Measurements from ENCODE around the gene SMPD2.

The SMPD2 gene

DNA sequence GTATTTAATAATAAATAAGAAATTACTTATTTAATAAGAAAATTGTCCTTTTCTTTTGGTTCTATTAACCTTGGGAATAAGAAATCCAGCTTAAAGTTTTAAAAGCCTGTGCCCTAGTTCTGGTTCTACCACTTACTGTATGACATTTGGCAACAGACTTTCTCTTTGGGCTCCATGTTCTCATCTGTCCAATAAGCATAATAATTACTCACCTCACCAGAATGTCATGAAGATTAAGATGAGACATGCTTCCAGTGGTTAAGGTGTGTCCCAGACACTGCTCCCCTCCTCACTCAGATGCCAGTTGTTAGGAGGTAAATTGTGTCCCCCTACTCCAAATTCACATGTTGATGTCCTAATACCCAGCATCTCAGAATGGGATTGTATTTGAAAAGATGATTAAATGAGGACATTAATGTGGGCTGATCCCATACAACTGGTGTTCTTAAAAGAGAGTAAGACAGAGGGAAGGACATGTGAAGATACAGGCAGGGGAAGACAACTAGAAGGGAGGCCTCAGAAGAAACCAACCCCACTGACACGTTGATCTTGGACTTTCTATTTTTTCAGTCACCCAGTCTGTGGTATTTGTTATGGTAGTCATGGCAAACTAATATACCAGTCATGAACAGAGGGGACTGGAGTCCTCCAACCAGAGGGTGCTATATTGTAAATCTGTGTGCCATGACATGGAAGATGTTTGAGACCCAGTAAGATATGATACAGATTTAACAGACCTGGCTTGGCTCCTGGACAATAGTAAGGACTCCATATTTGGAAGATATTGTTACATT is 21.4 kb downstream of the SMPD2 start:
- no peak for DNase-seq

DNA sequence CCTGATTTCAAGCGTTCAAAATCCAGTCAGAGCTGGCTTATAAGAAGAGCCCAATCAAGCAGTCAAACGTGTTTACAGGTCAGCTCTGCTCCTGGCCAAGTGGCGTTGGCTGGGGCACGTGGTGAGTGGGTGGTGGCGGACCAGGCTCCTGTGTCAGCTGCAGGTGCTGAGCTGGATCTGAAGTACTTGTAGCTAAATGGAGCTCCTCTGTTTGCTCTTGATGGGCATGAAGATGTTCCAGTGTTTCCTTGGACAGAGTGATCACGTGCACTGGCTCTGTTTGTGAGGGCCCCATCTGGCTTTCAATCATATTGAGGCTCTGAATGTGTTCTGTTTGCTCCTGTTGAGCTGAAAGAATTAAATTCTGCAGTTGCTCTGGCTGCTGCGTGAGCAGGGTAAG is 25.2 kb downstream of the SMPD2 start:
- no peak for DNase-seq

DNA sequence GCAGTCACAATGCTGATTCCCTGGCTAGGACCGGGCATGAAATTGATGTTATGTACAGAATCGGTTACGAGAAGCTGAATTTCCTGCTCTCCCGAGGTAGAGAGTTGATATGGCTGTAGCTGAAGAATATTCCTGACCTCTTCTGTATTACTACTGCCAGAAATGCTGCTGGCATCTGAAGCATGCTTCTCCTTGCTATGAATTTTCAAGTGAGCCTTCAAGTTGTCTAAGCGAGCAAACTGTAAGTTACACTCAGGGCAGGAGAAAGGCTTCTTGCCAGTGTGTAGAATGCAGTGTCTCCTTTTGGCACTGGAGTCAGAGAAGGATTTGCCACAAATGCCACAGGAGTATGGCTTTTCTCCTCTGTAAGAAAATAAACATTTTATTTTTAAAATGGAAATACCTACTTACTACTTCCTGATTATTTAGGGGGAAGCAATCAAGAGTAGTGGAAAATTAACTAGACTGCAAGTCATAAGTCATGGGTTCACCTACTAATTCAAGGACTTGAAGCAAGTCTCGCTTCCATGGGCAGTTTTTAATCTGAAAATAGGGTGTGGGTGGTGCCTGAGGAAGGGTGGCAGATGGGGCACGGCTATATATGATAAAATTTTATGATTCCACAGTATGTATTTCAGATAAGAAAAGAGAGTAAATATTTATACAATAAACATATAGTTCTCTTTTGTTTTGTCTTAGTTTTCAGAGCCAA is 25.8 kb downstream of the SMPD2 start:
- no peak for DNase-seq

- no peak for DNase-seq
These were observed 27.2 kb downstream of the SMPD2 start for GRCh38 chr6:109467696-109468095.

DNA sequence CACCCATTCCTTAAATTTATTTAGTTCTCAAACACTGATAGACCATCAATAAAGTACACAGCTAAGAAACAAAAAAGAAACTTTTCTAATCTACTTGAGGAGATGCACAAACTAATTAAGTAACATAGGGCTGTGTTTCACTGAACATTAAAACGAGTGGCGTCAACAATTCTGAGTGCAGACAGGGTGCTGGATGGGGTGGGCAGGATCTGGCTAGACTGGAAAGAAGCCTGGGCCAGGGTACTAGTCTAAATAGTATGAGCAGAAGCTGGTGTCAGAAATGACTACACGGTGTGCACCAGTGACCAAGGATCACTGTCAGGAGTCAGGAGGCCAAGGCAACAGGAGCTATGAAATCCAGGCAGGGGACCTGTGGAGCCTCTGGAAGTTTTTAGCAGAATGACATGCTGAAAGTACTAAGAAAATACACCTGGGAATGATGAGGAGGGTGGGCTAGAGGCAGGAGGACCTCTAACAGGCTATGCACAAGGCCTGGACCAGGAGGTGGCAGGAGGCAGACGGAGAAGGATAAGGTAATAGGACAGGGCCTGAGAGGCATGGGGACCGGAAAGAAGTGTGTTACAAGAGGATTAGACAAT is 29.2 kb downstream of the SMPD2 start:
- DNase-seq: no peak

- DNase-seq: no peak
These were observed 30.7 kb downstream of the SMPD2 start for GRCh38 chr6:109471105-109471810.

DNA sequence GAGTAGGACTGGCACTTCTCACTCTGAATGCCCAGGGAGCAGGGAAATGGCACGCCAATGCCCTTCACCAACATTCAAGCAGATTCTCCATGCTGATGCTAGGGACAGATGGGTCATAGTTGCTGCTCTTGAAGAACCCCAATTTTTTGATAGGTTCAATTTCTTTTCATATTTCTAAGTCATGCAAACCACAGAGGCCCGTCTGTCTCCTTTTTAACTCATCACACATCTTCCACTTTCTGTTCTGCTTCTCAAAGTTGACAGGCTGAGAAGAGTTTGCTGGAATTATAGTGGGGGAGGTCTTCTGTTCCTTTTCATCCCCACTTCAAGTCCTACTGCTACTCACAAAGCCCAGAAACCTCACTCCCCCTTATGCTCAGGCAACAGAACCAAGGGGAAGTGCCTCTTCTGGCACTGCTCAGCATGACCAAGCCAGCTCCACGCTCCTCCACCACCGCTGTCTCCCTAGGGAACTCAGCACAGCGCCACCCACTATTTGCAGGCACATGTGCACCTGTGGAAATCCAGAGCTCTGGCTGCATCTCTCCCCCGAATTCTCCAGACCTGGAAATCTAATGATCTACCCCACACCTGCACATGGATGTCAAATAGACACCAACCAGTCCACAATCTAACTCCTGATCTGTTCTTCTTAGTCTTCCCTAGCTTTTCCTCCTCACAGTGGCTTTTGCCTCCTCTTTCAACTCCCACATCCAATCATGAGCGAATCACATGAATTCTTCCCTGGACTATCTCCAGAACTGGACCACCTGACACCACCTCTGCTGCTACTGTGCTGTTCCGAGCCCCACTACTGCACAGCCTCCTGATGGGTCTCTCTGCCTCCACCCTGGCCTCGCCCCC is 31.8 kb downstream of the SMPD2 start:
- DNase-seq: no peak

GRCh38 chr6:109473120-109473519 is 32.6 kb downstream of the SMPD2 start:
- no peak for DNase-seq

DNA sequence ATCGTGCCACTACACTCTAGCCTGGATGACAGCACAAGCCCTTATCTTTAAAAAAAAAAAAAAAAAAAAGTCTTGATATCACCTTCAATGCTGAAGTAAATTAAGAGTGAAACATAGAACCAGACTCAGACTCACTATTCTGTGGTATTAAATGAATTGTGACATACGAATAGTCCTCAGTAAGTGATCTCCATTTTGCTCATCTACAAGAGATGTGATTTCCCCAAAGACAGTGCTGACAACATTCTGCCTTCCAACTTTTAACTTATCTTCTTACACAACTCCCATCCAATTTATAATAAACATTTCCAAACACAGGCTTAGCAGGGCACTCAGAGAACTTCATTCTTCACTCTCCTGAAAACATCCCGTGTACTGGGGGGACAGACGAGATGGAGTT is 34.5 kb downstream of the SMPD2 start:
- DNase-seq: no peak

DNA sequence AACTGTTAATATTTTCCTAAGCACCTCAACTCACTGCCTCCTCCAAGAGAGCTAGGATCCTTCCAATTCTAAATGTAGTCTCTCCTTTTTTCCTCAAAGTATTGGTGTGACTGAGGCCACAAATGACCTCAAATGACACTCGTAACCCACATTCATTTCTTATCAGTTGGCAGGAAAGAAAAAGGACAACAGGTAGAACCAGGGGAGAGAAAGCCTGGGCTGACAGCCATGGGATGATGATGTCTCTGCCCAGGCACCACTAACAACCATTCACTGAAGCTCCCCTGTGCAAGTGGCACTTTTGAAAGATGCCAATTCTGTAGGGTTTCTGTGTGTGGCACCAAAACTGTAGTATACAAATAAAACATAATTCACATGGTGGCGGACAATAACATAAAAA is 35.1 kb downstream of the SMPD2 start:
- DNase-seq: no peak

DNA sequence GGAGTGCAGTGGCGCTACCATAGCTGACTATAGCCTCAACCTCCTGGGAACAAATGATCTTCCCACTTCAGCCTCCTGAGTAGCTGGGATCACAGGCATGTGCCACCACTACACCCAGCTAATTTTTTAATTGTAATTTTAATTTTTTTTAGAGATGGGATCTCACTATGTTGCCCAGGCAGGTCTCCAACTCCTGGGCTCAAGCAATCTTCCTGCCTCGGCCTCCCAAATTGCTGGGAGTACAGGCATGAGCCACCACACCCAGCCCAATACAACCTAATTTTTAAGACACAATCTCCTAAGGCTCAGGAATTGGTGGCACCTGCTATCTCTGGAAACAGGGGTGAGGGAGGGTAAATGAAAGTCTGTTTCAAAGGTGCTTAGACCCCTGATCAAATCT is 36.7 kb downstream of the SMPD2 start:
- DNase-seq: no peak

- DNase-seq: no peak
These were observed 37.2 kb downstream of the SMPD2 start for GRCh38 chr6:109477725-109478124.

DNA sequence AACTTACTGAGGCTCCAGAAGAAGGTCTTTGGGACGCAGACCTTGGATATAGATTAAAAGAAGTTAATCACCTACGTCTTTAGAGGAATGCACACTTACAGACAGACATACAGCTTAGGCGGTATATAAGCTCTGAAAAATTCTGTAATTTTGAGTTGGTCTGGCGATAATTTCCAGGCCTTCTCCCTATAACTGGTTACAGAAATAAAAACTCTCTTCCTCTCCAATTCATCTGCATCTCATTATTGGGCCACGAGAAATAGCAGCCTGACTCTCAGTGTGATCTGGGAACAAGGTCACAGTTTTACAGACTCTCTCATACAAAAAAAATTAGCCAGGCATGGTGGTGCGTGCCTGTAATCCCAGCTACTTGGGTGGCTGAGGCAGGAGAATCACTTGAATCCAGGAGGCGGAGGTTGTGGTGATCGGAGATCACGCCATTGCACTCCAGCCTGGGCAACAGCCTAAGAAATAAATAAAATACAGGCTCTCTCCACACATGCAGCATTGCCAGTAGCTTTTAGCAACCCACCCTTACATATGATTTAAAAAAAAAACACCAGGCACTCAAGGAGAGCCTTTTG is 37.8 kb downstream of the SMPD2 start:
- DNase-seq: no peak

DNA sequence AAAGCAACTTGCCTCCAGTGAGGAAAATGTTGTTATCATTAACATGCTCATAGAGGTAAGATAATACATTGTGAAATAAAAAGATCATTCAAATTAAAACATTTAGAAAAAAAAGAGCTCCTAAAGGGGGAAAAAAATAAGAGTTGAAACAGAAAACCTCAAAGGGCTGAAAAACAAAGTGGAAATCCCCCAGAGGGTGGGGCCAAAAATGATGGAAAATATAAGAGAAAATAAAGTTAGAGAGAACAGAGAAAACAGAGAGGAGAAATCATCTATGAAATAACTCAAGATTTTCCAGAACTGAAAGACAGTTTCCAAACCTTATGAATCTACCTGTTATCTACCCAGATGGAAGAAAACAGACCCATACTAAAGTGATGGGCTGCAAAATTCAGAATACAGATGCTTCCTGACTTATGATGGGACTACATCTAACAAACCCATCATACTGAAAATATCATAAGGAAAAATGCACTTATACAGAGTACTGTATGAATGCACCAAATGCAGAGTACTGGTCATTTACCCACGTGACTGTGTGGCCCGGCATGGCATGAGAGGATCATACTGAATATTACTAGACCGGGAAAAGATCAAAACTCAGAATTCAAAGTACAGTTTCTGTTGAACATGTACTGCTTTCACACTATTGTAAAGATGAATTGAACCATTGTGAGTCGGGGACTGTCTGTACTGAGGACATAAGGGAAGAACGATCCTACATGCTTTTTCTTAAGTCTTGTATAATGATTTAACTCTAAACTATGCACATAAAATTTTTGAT is 38.5 kb downstream of the SMPD2 start:
- no peak for DNase-seq

DNA sequence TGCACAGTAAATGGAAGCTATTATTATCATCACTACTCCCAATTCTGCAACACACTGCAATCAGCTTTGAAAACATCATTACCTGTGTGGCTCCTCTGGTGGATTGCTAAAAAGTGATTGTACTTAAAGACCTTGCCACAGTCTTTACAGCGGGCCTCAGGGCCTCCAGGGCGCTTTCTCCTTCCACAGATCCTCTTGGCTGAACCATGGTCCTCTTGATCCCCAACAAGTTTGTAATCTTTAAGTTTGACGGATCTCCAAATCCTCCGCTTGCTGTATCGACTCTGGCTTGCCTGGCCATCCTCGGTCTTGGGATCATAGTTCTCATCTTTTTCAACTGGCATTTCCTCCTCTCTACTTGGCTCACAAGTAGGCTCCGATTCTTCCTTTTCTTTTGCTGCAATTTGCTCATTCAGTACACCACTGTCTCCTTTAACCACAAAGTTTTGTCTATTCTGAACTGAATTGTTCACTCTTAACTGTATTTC is 40.5 kb downstream of the SMPD2 start:
- DNase-seq: no peak

- peak; percentile 94 to 98 (median 97) for DNase-seq
These were observed 42.6 kb downstream of the SMPD2 start, which contains the start of gene ZBTB24 for GRCh38 chr6:109482905-109483734. Gene ZBTB24 (minus strand): TSS chr6:109483219. CDS start chr6:109482026, 1,193 bp downstream.

DNA sequence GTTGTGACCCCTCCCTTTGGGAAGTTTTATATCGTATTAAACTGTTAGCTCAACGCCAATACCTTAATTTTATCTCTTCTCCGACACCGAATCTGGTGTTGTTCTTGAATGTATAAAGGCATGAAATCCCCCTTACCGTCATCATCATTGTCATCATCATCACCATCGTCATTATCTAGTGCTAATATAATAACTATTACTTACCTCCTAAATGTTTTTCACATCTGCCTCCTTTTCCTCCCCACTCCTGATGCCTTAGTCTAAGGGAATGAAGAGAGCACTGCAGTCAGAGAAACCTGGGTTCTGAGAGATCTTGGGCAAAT is 43.2 kb downstream of the SMPD2 start:
- DNase-seq: peak in 1 of 3 donors; percentile 63

GRCh38 chr6:109484122-109484521 is 43.6 kb downstream of the SMPD2 start:
- no peak for DNase-seq

- no peak for DNase-seq
These were observed 44.9 kb downstream of the SMPD2 start for GRCh38 chr6:109485266-109485935.

GRCh38 chr6:109486068-109486467 is 45.5 kb downstream of the SMPD2 start:
- no peak for DNase-seq

Data from suppressor macrophage treated with lipopolysaccharide for 1 hour (primary cell).